Measurements from ENCODE around the gene S1PR1. TPM values are rescaled to one million over a fixed set of nuclear protein-coding genes. Genes with fewer than 3 reads are reported as not detected.

The S1PR1 gene
- total RNA-seq, 1 donor from 2014 or later: not detected

DNA sequence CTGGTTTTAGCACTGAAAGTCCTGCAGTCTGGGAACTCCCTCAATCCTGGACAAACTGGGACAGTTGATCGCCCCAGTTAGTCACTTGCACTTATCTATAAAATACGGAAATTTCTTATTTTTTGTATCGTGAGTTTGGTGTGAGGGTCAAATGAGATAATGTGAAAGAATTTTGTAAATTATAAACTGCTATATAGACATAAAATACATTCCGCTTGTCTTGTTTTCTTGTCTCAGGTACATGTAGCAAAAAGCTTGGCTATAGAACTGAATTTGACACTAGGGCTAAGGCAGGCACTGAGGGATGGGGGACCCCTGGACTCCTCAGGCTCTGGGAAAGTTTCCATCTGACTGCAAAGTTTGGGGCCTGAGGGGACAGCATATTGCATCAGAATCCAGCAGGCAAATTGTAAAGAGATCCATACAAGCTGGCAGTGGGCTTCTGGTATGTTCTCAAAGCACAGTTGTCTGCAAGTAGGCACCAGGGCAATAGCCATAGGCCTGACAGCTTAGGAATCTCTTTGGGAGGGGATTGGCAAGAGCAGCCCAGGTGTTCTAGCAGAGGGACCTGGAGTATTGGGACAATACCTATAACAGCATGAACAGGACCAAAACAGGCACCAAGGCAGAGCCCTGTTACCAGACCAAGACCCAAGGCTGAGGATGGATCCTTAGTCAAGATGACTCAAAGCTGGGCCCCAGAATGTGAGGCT is 44.3 kb downstream of the S1PR1 start:
- Mint-ChIP-seq H3K4me1 (ENCODE audit: unreplicated experiment) (peaks cover 8% of the 10 kb centered on the region), H3K9me3 (ENCODE audit: unreplicated experiment) (no peaks in the 10 kb centered on the region), H3K27ac (ENCODE audit: unreplicated experiment) (no peak overlapping the region), H3K4me3 (ENCODE audit: unreplicated experiment) (no peak overlapping the region), H3K27me3 (ENCODE audit: unreplicated experiment) (peaks cover 13% of the 10 kb centered on the region), H3K36me3 (ENCODE audit: unreplicated experiment) (no peaks in the 10 kb centered on the region)
- TF ChIP-seq, protein P1, sequence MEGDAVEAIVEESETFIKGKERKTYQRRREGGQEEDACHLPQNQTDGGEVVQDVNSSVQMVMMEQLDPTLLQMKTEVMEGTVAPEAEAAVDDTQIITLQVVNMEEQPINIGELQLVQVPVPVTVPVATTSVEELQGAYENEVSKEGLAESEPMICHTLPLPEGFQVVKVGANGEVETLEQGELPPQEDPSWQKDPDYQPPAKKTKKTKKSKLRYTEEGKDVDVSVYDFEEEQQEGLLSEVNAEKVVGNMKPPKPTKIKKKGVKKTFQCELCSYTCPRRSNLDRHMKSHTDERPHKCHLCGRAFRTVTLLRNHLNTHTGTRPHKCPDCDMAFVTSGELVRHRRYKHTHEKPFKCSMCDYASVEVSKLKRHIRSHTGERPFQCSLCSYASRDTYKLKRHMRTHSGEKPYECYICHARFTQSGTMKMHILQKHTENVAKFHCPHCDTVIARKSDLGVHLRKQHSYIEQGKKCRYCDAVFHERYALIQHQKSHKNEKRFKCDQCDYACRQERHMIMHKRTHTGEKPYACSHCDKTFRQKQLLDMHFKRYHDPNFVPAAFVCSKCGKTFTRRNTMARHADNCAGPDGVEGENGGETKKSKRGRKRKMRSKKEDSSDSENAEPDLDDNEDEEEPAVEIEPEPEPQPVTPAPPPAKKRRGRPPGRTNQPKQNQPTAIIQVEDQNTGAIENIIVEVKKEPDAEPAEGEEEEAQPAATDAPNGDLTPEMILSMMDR (IDR thresholded peaks at IDR 0.05): no peak
- DNase-seq (ENCODE audit: extremely low spot score, unreplicated experiment): no peak

DNA sequence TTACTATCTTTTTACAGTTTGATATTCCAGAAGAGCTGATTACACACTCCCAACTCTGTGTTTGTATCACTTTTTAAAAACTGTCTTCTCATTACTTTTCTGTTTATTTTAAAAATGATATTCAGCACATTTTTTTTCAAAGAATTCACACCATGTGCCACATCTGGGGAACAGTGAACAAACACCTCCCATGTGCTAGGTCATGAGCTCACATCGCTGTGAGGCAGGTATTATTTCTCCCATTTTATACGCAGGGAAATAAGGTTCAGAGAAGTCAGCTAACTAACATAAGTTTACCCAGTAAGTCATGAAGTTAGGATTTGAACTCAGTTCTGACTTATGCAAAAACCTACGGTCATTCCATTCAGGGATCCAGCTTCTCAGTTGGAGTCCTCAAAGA is 44.9 kb downstream of the S1PR1 start:
- H3K4me1 Mint-ChIP-seq (ENCODE audit: unreplicated experiment): peaks cover 8% of the 10 kb centered on the region
- H3K27ac Mint-ChIP-seq (ENCODE audit: unreplicated experiment): no peak overlapping the region
- peaks cover 8% of the 10 kb centered on the region for H3K27me3 Mint-ChIP-seq (ENCODE audit: unreplicated experiment)
- no peak overlapping the region for H3K4me3 Mint-ChIP-seq (ENCODE audit: unreplicated experiment)
- TF ChIP-seq, protein P1 (IDR thresholded peaks at IDR 0.05): no peak
- no peaks in the 10 kb centered on the region for H3K36me3 Mint-ChIP-seq (ENCODE audit: unreplicated experiment)
- no peak for DNase-seq (ENCODE audit: extremely low spot score, unreplicated experiment)
- H3K9me3 Mint-ChIP-seq (ENCODE audit: unreplicated experiment): no peaks in the 10 kb centered on the region

DNA sequence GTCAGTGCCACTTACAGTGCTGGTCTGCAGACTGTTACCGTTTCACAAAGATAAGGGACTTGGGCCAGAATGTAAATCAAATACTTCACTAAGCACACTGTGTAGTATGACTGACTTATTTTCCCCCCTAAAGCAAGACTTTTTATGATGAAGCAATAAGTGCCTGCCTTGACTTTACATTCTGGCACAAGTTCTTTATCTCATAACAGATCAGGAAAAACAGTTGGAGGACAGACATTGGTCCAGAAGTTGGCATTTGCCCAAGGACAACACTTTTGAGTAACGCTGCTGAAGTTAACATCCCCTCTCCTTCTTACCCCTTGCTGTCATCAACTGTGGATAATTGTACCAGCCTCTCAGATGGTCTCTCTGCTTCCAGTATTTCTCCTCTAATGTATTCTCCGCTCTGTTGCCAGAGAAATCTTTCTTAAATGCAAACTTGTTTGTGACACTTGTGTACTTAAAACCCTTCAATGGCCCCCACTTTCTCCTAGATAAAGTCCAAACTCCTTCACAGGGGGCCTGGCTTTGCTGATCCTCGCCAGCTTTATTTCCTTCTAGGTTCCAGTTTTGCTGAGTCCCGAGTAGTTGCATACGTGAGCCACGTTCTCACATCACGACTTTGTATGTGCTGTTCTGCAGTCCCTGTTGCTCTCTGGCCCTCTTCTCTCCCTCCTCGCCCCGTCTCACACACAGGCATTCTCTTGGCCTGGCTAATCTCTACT is 45.7 kb downstream of the S1PR1 start:
- DNase-seq (ENCODE audit: extremely low spot score, unreplicated experiment): no peak
- Mint-ChIP-seq H3K36me3 (ENCODE audit: unreplicated experiment) (no peaks in the 10 kb centered on the region), H3K4me3 (ENCODE audit: unreplicated experiment) (no peak overlapping the region), H3K27me3 (ENCODE audit: unreplicated experiment) (peaks cover 4% of the 10 kb centered on the region), H3K9me3 (ENCODE audit: unreplicated experiment) (no peaks in the 10 kb centered on the region), H3K4me1 (ENCODE audit: unreplicated experiment) (peaks cover 8% of the 10 kb centered on the region), H3K27ac (ENCODE audit: unreplicated experiment) (no peak overlapping the region)
- TF ChIP-seq, protein P1 (IDR thresholded peaks at IDR 0.05): no peak

GRCh38 chr1:101283443-101283842 is 46.6 kb downstream of the S1PR1 start:
- no peaks in the 10 kb centered on the region for H3K9me3 Mint-ChIP-seq (ENCODE audit: unreplicated experiment)
- DNase-seq (ENCODE audit: extremely low spot score, unreplicated experiment): no peak
- TF ChIP-seq, protein P1 (IDR thresholded peaks at IDR 0.05): no peak
- no peak overlapping the region for H3K27ac Mint-ChIP-seq (ENCODE audit: unreplicated experiment)
- peaks cover 8% of the 10 kb centered on the region for H3K4me1 Mint-ChIP-seq (ENCODE audit: unreplicated experiment)
- H3K27me3 Mint-ChIP-seq (ENCODE audit: unreplicated experiment): peaks cover 4% of the 10 kb centered on the region
- no peaks in the 10 kb centered on the region for H3K36me3 Mint-ChIP-seq (ENCODE audit: unreplicated experiment)
- H3K4me3 Mint-ChIP-seq (ENCODE audit: unreplicated experiment): no peak overlapping the region

GRCh38 chr1:101284021-101284420 is 47.2 kb downstream of the S1PR1 start:
- H3K36me3 Mint-ChIP-seq (ENCODE audit: unreplicated experiment): no peaks in the 10 kb centered on the region
- no peaks in the 10 kb centered on the region for H3K27me3 Mint-ChIP-seq (ENCODE audit: unreplicated experiment)
- H3K4me1 Mint-ChIP-seq (ENCODE audit: unreplicated experiment): peaks cover 12% of the 10 kb centered on the region
- DNase-seq (ENCODE audit: extremely low spot score, unreplicated experiment): no peak
- no peaks in the 10 kb centered on the region for H3K9me3 Mint-ChIP-seq (ENCODE audit: unreplicated experiment)
- TF ChIP-seq, protein P1 (IDR thresholded peaks at IDR 0.05): no peak
- no peak overlapping the region for H3K27ac Mint-ChIP-seq (ENCODE audit: unreplicated experiment)
- H3K4me3 Mint-ChIP-seq (ENCODE audit: unreplicated experiment): no peak overlapping the region
